Hematopoietic multipotent progenitor cell treated with erythropoietin and hydrocortisone succinate and interleukin-3 and kit ligand, for 8 days (in vitro differentiated cells): ENCODE results near the gene ABHD16B.
A peak's percentile ranks its signal among the peaks of the same experiment; 100 is the strongest.

ENCODE experiments used
- DNase-seq: peaks from one replicate; pipeline ENCODE4 v3.0.0-alpha.2; 2015

Gene ABHD16B

DNA sequence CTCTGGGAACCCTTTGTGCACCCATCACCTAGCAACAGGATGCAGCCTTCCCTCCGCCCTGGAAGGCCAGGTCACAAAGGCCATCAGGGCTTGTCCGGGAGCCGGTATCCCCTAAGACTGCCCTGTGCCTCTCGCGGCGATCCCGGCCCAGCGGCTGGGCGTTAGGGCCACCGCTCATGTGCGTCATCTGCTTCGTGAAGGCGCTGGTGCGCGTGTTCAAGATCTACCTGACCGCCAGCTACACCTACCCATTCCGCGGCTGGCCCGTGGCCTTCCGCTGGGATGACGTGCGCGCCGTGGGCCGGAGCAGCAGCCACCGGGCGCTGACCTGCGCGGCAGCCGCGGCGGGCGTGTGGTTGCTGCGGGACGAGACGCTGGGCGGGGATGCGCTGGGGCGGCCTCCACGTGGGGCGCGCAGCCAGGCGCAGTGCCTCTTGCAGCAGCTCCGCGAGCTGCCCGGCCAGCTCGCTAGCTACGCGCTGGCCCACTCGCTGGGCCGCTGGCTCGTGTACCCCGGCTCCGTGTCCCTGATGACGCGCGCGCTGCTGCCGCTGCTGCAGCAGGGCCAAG, at the start of gene ABHD16B:
Gene ABHD16B (plus strand): TSS at position 134 of the 570 bp plus-strand sequence. CDS start 43 bp downstream, at position 177.
- DNase-seq, result no peak

DNA sequence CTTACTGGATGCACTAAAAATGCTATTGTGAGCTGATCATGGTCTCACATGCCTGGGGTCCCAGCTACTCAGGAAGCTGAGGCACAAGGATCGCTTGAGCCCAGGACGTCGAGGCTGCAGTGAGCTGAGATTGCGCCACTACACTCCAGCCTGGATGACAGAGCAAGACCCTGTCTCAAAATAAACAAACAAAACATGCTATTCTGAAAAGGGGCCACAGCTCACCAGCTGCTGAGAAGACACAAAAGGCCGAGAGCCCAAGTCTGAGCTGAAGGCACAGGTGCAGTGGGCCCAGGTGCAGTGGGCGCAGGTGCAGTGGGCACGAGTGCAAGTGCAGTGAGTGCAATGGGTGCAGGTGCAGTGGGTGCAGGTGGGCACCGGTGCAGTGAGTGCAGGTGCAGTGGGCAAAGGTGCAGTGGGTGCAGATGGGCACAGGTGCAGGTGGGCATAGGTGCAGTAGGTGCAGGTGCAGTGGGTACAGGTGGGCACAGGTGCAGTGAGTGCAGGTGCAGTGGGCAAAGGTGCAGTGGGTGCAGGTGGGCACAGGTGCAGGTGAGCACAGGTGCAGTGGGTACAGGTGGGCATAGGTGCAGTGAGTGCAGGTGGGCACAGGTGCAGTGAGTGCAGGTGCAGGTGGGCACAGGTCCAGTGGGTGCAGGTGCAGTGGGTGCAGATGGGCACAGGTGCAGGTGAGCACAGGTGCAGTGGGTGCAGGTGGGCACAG, 46.2 kb upstream of the ABHD16B start:
- no peak for DNase-seq

DNA sequence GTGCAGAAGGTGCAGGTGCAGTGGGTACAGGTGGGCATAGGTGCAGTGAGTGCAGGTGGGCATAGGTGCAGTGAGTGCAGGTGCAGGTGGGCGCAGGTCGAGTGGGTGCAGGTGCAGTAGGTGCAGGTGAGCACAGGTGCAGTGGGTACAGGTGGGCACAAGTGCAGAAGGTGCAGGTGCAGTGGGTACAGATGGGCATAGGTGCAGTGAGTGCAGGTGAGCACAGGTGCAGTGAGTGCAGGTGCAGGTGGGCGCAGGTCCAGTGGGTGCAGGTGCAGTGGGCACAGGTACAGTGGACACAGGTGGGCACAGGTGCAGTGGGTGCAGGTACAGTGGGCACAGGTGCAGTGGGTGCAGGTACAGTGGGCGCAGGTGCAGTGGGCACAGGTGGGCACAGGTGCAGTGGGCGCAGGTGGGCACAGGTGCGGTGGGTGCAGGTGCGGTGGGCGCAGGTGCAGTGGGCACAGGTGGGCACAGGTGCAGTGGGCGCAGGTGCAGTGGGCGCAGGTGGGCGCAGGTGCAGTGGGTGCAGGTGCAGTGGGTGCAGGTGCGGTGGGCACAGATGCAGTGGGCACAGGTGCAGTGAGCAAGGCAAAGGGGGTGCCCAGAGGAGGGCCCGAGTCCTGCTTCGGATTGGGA, 45.6 kb upstream of the ABHD16B start:
- no peak for DNase-seq

DNA sequence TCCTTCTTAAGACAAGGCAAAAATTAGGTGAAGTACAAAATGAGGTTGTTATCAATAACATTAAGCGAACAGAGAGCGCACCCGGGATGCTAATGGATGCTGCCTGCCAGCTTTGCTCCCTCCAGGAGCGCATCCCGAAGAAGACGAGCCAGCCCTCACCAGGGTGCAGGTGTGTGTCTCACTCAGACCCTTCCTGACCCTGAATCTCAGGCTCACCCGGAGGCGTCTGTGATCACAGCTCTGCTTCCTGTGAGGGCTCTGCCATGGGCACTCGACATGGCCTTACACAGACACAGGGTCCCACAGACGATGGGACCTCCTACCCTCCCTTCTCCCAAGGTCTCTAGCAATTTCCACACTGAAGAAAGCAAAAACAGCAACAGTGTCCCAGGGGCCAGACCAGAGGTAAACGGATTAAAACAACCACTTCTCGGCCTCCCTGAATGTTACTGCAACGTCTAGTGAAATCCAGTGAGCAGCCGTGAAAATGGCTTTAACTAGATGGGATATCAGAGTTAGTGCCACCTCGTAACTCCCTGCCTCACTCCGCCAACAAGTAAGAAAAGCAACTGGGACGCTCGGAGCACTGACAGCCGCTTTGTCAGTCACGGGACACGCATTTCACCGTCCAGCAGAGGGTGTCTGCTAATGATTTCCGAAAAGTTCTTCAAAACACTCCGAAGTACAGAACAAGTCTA, 41.9 kb upstream of the ABHD16B start:
- DNase-seq, result no peak

DNA sequence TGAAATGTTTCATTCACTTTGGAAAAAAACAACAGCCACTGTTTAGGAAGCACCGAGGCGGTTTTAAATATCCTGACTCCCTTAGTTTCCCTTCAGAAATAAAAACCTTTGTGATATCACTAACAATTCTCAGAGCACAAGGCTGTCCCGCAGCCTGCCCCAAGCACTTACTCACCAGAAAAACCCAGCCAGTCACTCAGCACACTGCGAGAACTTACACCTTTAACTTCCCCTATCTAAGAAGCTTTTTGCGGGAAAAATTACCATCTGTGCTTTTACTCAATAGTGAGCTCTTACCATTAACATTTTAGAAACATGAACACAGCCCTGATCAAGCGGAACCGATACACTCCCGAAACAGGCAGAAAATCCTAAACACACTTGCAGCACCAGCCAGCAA, 39.5 kb upstream of the ABHD16B start:
- DNase-seq, result no peak

DNA sequence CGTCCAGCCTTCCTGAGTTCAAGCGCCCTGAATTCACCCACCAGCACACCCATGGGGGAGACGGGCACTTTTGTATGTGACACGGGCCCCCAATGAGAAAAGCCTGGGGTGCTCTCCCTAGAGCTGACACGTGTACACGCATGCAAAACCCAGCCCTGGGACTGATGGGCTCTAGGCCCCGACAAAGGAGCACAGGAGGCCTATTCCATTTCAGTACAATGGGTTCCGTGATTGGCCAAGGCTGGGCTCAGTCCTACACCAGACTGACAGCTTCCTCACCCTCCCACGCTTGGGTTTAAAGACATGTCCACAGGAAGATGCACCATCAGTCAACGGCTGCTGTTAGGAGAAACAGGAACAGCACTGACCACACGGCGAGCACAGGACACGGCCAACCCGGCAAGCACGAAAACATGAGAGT, 39.0 kb upstream of the ABHD16B start:
- DNase-seq, result no peak

DNA sequence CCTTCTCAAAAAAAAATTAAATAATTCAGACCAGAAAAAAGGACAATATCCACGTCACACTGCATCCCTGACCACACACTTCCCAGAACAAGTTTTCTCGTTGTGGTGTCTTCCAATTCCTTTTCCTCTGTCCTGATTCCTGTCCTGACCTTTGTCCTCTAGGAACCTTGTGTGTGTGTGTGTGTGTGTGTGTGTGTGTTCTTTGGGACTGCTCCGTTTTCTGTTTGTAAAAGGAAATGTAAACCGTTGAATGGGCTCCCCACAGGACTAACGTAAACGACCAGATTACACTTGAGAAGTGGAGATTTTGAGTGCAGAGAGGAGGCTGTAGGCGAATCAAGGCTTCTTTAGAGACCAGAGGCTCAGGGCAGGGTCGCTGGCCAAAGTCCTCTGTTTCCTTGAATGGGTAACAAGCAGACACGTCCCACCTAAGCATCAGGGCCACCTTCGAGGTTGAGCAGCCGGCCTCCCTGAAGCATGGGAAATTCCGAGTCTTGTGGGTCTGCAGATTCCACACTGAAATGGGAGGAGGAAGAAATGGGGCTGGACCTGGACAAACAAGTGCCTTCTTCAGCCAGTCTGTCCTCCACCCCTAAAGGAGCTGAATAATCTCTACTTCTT, 37.5 kb upstream of the ABHD16B start:
- DNase-seq, result no peak

DNA sequence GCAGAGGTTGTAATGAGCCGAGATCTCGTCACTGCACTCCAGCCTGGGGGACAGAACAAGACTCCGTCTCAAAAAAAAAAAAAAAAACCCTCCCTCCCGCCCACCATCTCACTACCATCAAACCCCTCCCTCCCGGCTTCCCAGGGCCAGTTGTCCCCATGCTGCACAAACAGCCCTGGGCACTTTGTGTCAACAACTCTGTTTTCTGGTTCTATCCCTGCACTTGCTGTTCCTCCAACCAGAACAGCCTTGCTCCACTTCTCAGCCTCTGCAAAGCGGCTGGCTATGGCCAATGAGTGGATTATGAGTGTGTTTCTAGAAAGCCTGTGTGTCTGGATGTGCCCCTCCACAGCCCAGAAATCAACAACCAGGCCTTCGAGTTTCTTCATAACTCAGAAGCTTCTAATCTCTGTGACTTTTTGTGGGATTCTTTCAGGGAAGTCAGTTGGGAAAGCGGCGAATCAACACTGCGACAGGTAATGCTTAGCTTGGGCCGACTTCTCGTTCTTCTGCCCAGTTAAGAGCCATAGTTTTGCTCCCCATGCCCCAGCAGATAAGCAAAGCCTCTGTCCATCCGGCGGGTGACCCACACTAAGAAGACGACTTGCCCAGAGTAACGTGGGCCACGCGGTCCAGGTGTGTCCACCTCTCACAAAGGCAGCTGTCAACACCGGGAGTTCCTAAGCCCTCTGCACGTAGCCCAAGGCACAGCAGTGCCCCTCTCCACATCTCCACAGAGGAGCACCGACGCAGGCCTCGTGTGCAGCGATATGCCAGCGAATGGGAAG, 35.8 kb upstream of the ABHD16B start:
- DNase-seq, result no peak

DNA sequence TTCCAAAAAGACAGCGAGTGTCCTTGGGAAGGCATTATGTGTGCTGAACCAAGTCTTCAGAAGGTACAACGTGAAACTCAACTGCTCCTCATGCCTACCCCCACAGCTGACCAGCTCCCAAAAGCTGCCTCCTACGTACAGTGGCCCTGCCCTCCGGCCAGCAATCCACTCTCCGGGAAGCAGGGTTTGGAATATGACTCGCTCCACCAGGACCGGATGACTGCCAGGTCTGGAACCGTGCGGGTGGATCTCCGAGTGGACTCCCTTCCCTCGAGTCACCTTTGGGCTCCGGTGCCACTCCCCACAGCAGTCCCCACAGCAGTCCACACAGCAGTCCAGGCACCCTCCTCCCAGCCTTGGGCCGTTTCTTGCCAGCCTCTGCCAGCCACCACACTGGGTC, 34.5 kb upstream of the ABHD16B start:
- DNase-seq, result no peak

DNA sequence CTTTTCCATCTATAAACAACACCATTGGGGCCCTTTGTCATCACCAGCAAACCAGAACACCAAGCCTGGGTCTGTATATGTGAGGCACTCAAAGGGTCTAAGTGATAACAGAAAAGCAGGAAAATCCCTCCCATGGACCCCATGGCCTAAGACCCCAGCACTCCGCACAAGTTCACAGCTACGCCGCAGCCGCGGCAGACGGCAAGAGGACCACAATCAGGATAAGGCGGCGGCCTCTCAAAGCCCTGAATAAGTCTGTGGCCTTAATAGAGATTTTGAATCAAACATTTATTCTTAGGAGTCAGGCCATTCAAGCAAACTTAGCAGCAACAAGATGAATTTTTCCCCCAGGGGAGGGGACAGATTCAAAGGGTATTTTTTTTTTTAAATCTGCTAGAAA, 33.2 kb upstream of the ABHD16B start:
- DNase-seq, result no peak

DNA sequence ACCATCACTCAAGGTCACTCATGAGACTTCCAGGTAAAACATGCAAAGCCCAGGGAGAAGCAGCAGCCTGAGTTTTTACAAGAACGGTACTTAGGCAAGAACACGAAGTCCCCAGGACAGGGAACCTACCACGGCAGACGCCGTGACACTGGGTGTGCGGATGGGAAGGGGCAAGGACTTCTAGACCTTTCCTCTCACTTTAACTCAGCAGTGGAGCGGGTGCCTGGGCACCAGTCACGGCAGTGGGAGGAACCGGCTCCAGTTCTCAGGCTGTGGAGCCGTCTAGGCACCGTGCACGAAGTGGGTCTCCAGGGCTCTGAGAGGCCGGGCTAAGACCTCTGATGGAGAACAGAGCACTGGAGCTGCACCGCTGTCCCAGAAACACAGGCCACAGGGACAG, 32.8 kb upstream of the ABHD16B start:
- no peak for DNase-seq

DNA sequence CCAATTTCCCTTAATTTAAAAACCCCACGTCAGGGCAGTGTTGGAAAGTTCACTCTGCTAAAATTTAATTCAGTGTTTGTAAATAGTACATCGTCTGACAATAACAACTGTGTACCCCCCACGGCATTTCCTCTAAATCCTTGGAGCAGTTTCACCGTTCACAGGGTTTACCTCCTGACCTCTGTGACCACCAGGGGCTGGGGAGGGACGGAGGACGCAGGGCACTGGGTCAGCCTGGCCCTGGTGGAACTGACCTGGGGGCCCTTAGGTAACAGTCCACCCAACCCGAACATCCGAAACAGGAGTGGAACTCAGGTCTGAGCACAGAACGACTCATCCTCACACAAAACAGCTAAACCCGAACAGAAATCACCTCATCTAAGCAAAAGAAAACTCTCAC, 32.3 kb upstream of the ABHD16B start:
- DNase-seq, result no peak

DNA sequence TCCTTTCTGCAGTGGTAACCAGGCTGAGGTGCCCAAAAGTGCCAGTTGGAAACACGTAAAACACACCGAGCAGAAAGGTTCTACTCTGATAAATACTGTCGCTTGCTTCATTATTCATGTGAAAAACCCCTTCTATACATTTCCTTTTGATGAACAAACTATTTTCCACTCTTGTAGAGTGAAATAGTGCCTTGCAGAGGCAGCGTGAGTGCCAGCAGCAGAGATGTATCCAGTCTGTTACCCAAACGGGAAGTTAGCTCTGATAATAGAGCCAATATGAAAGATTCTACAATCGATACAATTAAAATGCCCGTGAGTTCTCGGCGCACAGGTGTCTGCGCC, 31.7 kb upstream of the ABHD16B start:
- no peak for DNase-seq

DNA sequence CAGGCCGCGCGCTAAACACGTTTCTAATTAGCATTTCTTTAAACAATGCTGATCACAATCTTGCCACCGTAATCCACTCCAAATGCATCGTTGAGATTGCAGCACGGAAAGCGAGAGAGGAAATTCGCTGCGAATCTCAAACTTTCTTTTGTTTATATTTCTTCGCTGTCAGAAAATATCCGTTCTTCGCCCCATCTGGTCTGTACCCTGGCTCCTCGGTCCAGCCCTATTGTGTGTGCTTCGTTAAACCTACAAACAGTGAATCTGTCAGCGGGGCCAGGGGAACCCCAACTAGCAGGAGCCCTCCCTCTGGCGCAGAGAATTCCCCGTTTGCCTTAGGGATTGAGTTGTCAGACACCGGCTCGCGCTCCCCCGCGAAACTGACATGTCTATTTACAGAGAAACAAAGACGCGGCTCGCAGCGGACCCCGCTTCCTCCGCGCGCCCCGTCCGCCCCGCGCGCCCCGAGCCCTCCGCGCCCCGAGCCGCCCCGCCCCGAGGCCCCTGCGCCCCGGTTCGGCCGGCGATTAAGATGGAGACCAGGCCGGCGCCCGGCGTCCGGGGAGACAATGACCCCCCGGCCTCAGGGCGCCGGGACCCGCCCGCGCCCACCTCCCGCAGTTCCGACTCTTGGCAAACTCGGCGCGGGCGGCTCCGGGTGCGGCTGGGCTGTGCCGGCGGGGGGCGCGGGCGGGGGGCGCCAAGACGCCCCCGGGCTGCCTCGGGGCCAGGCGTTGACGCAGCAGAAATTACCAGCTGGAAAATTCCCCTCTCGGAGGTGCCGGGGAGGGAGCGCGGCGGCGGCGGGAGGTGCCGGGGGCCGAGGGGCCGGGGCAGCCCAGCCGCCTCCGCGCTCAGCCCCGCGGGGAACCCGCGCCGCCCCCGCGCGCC, 31.1 kb upstream of the ABHD16B start:
- DNase-seq, result no peak

DNA sequence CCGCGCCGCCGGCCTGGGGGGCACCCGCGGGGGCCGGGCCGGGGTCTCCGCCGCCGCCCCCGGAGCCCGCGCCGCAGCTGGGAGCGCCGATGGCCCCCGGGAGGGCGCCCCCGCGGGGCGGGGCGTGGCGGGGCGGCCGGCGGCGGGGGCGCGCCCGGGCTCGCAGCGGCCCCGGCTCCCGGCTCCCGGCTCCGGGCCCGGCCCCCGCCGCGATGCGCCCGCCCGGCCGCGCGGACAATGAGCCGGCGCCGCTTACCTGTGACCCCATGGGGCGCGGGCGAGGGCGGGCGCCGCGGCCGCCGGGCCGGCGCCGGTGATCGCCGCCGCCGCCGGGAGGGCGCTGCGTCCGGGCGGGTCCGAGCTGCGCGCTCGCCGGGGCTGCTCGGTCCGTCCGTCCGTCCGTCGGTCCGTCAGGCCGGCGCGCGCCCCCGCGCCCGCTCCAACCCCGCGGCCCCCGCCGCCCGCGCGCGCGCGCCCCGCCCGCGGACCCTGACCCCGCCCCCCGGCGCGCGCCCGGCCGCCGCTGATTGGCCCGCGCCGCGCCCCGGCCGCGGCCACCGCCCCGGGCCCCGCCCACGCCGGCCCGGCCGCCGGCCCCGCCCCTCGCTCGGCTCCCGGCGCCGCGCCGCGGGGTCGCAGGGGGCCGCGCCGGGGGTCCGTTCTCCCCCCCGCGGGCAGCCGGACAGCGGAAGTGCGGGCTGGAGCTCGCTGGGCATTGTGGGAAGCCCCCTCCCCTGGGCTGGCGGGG, 30.3 kb upstream of the ABHD16B start, which contains the start of gene ZBTB46:
Gene ZBTB46 (minus strand): TSS at position 424 of the 748 bp plus-strand sequence. CDS start 40,507 bp downstream, outside the sequence.
- DNase-seq, result peak; percentile 27

DNA sequence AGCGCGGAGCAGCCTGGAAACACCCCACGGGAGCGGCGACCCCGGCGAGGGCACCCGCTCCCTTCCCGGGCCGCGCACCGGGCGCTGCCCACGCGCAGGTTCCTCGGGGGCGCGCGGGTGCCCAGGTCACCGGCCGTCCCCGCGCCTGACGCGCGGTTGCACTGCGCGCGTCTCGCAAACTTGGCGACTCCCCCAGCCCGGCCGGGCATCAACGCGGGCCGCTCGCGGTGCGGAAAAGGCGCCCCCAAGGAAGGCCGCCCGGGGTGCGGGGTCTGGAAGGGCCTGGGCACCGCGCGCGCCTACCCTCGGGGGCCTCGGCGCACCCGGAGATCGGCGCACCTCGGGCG, 29.7 kb upstream of the ABHD16B start:
- DNase-seq, result no peak

DNA sequence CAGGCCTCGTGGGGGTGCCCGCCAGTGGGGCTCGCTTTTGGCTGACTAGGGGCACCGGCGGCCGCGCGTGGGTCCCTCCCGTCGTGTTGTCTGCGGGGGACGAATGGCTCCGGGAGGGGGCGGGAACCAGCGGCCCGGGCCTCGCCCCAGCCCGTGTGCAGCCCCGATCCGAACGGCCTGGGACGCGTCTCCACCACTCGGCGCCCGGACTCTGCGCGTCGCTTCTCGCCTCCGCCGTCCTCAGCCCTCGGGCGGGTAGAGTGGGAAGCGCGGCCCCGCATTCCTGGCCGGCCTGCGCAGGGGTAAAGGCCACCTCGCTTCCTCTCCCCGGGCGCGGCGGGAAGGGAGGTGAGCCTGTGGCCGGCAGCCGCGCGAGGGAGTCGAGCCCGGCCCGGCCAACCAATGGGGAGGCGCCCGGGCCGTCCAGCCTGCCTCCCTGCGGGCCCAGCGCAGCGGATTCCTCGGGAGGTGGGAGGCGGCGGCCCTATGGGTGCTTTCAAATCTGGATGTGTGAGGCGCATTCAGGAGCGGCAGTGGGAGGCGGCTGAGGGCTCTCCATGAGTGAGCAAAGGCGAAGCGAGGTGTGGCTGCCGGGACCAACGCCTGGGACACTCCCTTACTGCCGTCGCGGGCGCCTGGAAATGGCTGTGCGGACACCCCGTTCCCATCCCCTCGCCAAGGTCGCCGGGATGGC, 29.2 kb upstream of the ABHD16B start:
- DNase-seq, result no peak

DNA sequence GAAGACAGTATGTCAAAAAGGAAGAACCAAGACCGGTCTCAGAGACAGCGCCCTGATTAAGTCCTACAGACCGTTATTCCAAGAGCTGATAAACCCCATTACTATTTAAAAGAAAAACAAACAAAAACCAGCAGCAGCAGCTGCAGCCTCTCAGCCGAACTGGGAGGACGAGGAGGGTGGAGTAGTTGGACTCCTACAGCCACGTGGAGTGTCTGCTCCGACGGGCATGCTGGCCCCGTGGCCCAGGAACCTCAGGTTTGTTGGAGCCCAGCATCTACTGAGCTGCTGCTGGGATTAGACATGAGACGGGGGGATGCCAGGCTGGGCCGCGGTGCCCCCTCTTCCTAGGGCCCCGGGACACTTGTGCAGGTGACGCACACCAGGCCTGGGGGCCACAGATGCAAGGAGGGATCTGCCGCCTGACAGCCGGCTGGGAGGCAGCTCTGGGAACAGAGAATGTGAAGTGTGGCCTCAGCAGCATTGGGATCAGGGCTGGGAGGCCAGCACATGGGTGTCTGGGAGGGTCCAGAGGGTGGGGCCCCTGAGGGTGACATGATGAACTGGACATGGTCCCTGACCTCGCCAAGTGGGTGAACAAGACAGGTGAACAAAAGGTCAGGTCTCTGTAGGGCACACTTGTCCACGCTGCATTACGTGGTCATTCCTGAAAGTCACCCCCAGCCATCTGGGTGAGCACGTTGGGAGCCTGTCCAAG, 27.4 kb upstream of the ABHD16B start:
- DNase-seq, result no peak

DNA sequence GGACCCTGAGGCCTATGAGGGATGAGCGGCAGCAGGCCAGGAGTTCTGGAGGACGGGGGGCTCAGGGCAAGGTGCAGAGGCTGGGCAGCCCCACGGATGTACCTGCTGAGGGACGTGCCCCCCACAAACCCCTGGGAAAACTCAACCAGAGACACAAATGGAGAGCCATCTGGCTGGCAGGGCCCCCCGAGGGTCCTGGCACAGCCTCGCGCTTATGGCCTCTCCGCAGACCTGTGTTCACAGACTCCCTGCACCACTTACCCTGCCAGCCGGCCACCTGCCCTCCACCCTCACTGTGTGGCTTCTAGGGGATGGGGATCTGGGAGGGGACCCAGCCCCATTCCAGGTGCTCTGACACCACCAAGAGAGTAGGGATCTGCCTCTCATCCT, 26.8 kb upstream of the ABHD16B start:
- DNase-seq, result no peak
